PC-9 (cell line): ENCODE measurements around the gene MESP1. TPM values are rescaled to one million over a fixed set of nuclear protein-coding genes. Genes with fewer than 3 reads are reported as not detected.
"Not testable (repeated sequence)": the region's sequence is repeated elsewhere in the genome, so short reads cannot be mapped to it uniquely, and the experiment has no call there.

Experiments
- BruUV-seq: library from RNA; stranded (reverse); fragments of 400-500 nt; replicated peaks from 2 replicates; lab custom pipeline; 2021; lab: Mats Ljungman, UMichigan
- CTCF ChIA-PET: fragments of 300-600 bp; sonication (Branson Sonifier 250); formaldehyde crosslinking; loops from one replicate; lab custom pipeline; 2022; ENCODE audit warnings: antibody characterized with exemption; lab: Charles Lee
- POLR2A ChIA-PET: fragments of 300-600 bp; sonication (Branson Sonifier 250); formaldehyde crosslinking; loops from one replicate; lab custom pipeline; 2022; ENCODE audit warnings: antibody characterized with exemption; ENCODE audit not compliant: unreplicated experiment; lab: Charles Lee
- DNase-seq, 2 experiments: peaks; one replicate each; pipeline versions ENCODE4 v3.0.0 to v3.0.0-alpha.2; 2015 to 2022; ENCODE audit warnings: mixed read lengths in 1 of 2
- H2AFZ ChIP-seq: fragments of 200-600 bp; sonication (generic); 2 replicates; pipeline ENCODE4 v1.8.1; 2017; ENCODE audit warnings: antibody characterized with exemption
- H3F3A ChIP-seq: fragments of 200-600 bp; sonication (generic); 2 replicates; pipeline ENCODE4 v1.8.1; 2017; ENCODE audit warnings: antibody characterized with exemption, mild to moderate bottlenecking, low read depth; ENCODE audit not compliant: insufficient read depth
- H3K27ac ChIP-seq: fragments of 200-600 bp; sonication (generic); 2 replicates; pipeline ENCODE4 v1.6.1; 2016; ENCODE audit warnings: mixed run types
- H3K27me3 ChIP-seq: fragments of 200-600 bp; sonication (generic); 2 replicates; pipeline ENCODE4 v1.6.1; 2016; ENCODE audit warnings: low read depth, mixed run types; ENCODE audit not compliant: insufficient read depth
- H3K36me3 ChIP-seq: fragments of 200-600 bp; sonication (generic); 2 replicates; pipeline ENCODE4 v1.6.1; 2016; ENCODE audit warnings: low read depth, mixed run types
- H3K4me1 ChIP-seq: fragments of 200-600 bp; sonication (generic); replicated peaks from 2 replicates; pipeline ENCODE4 v1.6.1; 2016; ENCODE audit warnings: mixed run types; ENCODE audit not compliant: insufficient read depth
- H3K4me2 ChIP-seq: fragments of 200-600 bp; sonication (generic); 2 replicates; pipeline ENCODE4 v1.6.1; 2017; ENCODE audit warnings: mixed run types
- H3K4me3 ChIP-seq: fragments of 200-600 bp; sonication (generic); 2 replicates; pipeline ENCODE4 v1.6.1; 2016; ENCODE audit warnings: mixed run types
- H3K79me2 ChIP-seq: fragments of 200-600 bp; sonication (generic); 2 replicates; pipeline ENCODE4 v1.6.1; 2017; ENCODE audit warnings: low read depth, mixed run types
- H3K9me2 ChIP-seq: fragments of 200-600 bp; sonication (generic); 2 replicates; pipeline ENCODE4 v1.8.1; 2017; ENCODE audit warnings: mild to moderate bottlenecking; ENCODE audit not compliant: insufficient read depth
- H3K9me3 ChIP-seq: fragments of 200-600 bp; sonication (generic); 2 replicates; pipeline ENCODE4 v1.8.1; 2016; ENCODE audit warnings: low read depth; ENCODE audit not compliant: insufficient read depth
- H4K20me1 ChIP-seq: fragments of 200-600 bp; sonication (generic); 2 replicates; pipeline ENCODE4 v1.8.1; 2017; ENCODE audit not compliant: insufficient read depth
- CTCF ChIP-seq: fragments of 200-600 bp; sonication (generic); conservative IDR thresholded peaks from 2 replicates; pipeline ENCODE4 v1.6.1; 2017; ENCODE audit warnings: mixed run types, antibody characterized with exemption, mild to moderate bottlenecking, moderate library complexity
- EZH2 ChIP-seq: fragments of 200-600 bp; sonication (generic); IDR thresholded peaks from 2 replicates; pipeline ENCODE4 v1.8.0; 2017; ENCODE audit warnings: antibody characterized with exemption, low read depth
- intact Hi-C: fragments of 100-400 bp; cut with micrococcal nuclease; formaldehyde crosslinking; loops from one replicate; pipeline ENCODE4 v1.10.0; 2022; ENCODE audit not compliant: unreplicated experiment
- total RNA-seq: library from RNA; stranded (reverse); gene quantifications from 2 replicates; pipeline ENCODE4 v1.2.3, GENCODE V29; 2021

Gene MESP1
- total RNA-seq, 1 experiment from 2014 or later: 8.5 TPM

- H2AFZ ChIP-seq: no peak overlapping the region
- peaks cover 18% of the 10 kb centered on the region for H3K36me3 ChIP-seq
- H3K4me1 ChIP-seq: peaks cover 76% of the 10 kb centered on the region
- no TSS peak for BruUV-seq
- H3F3A ChIP-seq: peaks cover 82% of the 10 kb centered on the region
- H3K27ac ChIP-seq: peak overlapping the region; percentile 96
- H3K27me3 ChIP-seq: no peaks in the 10 kb centered on the region
- ChIA-PET POLR2A (interaction anchor here (0.5 to 0.6 kb wide), 4 partner anchors 15 to 130 kb away, joined by 3 to 9 read pairs (median 4); no protein-coding TSS in a partner anchor), CTCF (interaction anchor here (0.7 to 1.7 kb wide), 3 partner anchors 22 to 92 kb away, joined by 3 to 6 read pairs (median 5); partner anchors contain the start of gene ANPEP)
- H4K20me1 ChIP-seq: no peaks in the 10 kb centered on the region
- H3K9me3 ChIP-seq: no peaks in the 10 kb centered on the region
- H3K4me2 ChIP-seq: peak overlapping the region; percentile 52; the same call in 1 of the 2 replicates
- peak; percentile 51 to 55 for DNase-seq
- no peaks in the 10 kb centered on the region for H3K9me2 ChIP-seq
- H3K79me2 ChIP-seq: no peaks in the 10 kb centered on the region
- no peak for TF ChIP-seq CTCF
- no peak for TF ChIP-seq EZH2
- no peak overlapping the region for H3K4me3 ChIP-seq
- intact Hi-C loops: no loop called here
Measured at GRCh38 chr15:89783111-89783860, 32.2 kb upstream of the MESP1 start.

DNA sequence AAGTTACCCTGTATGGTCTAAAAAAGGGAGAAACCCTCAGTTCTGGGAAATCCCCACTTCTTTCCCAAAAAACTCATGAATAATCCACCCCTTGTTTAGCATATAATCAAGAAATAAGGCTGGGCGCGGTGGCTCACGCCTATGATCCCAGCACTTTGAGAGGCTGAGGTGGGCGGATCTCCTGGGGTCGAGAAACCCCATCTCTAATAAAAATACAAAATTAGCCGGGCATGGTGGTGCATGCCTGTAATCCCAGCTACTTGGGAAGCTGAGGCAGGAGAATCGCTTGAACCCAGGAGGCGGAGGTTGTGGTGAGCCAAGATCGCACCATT, 31.5 kb upstream of the MESP1 start:
- DNase-seq, intact Hi-C loops, H4K20me1 ChIP-seq, H3K9me3 ChIP-seq, BruUV-seq, H3K27me3 ChIP-seq, H3K9me2 ChIP-seq, H3K4me3 ChIP-seq, H3K79me2 ChIP-seq, H2AFZ ChIP-seq: not testable (repeated sequence)
- POLR2A ChIA-PET: interaction anchor here (0.6 to 1.5 kb wide), 3 partner anchors 15 to 54 kb away, joined by 4 to 9 read pairs (median 4); no protein-coding TSS in a partner anchor
- CTCF ChIA-PET: interaction anchor here (0.7 to 1.7 kb wide), 3 partner anchors 21 to 92 kb away, joined by 3 to 6 read pairs (median 5); partner anchors contain the start of gene ANPEP
- Histone ChIP-seq H3K27ac (peak overlapping the region; percentile 96), H3K4me2 (peak overlapping the region; percentile 52), H3F3A (peaks cover 75% of the 10 kb centered on the region), H3K36me3 (peaks cover 11% of the 10 kb centered on the region), H3K4me1 (peaks cover 76% of the 10 kb centered on the region)

DNA sequence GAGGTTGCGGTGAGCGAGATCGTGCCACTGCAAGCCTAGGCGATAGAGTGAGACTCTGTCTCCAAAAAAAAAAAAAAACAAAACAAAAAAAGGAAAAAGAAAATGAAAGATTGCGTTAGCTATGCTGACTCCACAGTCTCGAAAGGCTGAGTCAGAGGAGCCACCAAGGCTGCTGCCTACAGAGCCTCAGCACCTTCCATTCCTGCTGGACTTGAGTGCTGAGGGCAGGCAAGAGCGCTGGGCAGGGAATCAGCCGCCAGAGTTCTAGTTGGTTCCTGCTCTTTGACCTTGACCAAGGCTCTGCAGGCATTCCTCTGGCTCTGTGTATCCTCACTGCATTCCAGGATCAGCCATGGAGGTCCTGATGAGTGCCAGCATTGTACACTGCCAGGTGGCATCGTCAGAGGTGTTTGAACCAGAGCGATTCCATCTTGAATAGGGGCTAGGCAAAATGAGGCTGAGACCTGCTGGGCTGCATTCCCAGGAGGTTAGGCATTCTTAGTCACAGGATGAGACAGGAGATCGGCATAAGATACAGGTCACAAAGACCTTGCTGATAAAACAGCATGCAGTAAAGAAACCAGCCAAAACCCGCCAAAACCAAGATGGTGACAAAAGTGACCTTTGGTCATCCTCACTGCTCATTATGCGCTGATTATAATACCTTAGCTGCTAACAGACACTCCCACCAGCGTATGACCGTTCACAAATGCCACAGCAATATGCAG, 31.0 kb upstream of the MESP1 start:
- peaks cover 5% of the 10 kb centered on the region; the same call in 1 of the 2 replicates for H3K36me3 ChIP-seq
- no peak overlapping the region for H3K4me3 ChIP-seq
- H3K9me3 ChIP-seq: no peaks in the 10 kb centered on the region
- ChIA-PET CTCF (interaction anchor here (1.2 to 1.9 kb wide), 2 partner anchors 21 to 55 kb away, joined by 5 to 8 read pairs (median 5); no protein-coding TSS in a partner anchor), POLR2A (interaction anchor here (0.7 to 1.5 kb wide), 2 partner anchors 21 to 54 kb away, joined by 4 read pairs; no protein-coding TSS in a partner anchor)
- H3K9me2 ChIP-seq: no peaks in the 10 kb centered on the region
- peak overlapping the region; percentile 96 for H3K27ac ChIP-seq
- no peaks in the 10 kb centered on the region for H3K79me2 ChIP-seq
- H3K4me1 ChIP-seq: peaks cover 76% of the 10 kb centered on the region
- TSS peak; percentile 63 for BruUV-seq
- peak overlapping the region; percentile 63 for H3K4me2 ChIP-seq
- H4K20me1 ChIP-seq: no peaks in the 10 kb centered on the region
- H3F3A ChIP-seq: peaks cover 69% of the 10 kb centered on the region
- H3K27me3 ChIP-seq: no peaks in the 10 kb centered on the region
- no peak for TF ChIP-seq CTCF
- no peak for TF ChIP-seq EZH2
- intact Hi-C loops: loop anchor here (1.0 kb wide), 1 partner anchor 21 kb away; no protein-coding TSS in a partner anchor
- DNase-seq: peak; percentile 91 to 96
- H2AFZ ChIP-seq: 0 out of 2 replicates have a peak overlapping the region, but pooled peaks have one; percentile 15
